ENCODE data around the gene NPHS1.

DNA sequence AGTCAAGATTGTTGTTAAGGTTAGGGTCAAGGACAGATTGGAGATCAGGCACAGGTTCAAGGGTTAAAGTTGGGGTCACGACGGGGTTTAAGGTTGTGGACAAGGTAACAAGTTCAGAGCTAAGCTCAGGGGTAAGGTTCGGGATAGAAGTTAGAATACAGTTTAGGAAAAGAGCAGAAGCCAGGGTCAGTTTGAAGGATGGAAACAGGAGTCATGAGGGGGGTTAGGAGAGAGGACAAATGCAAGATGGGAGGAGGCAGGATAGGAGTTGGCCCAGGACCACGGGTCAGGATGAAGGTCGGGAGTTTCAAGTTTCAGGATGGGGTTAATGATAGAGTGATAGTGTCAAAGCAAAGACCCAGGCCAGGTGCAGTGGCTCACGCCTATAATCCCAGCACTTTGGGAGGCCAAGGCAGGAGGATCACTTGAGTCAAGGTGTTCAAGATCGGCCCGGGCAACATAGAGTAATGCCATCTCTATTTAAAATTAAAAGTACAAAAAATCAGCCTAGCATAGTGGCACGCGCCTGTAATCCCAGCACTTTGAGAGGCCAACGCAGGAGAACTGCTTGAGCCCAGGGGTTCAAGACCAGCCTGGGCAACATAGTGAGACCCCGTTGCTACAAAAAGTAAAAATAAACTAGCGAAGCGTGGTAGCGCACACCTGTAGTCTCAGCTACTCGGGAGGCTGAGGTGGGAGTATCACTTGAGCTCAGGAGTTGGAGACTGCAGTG, 7.7 kb downstream of the NPHS1 start:
- TF ChIP-seq, protein P1, sequence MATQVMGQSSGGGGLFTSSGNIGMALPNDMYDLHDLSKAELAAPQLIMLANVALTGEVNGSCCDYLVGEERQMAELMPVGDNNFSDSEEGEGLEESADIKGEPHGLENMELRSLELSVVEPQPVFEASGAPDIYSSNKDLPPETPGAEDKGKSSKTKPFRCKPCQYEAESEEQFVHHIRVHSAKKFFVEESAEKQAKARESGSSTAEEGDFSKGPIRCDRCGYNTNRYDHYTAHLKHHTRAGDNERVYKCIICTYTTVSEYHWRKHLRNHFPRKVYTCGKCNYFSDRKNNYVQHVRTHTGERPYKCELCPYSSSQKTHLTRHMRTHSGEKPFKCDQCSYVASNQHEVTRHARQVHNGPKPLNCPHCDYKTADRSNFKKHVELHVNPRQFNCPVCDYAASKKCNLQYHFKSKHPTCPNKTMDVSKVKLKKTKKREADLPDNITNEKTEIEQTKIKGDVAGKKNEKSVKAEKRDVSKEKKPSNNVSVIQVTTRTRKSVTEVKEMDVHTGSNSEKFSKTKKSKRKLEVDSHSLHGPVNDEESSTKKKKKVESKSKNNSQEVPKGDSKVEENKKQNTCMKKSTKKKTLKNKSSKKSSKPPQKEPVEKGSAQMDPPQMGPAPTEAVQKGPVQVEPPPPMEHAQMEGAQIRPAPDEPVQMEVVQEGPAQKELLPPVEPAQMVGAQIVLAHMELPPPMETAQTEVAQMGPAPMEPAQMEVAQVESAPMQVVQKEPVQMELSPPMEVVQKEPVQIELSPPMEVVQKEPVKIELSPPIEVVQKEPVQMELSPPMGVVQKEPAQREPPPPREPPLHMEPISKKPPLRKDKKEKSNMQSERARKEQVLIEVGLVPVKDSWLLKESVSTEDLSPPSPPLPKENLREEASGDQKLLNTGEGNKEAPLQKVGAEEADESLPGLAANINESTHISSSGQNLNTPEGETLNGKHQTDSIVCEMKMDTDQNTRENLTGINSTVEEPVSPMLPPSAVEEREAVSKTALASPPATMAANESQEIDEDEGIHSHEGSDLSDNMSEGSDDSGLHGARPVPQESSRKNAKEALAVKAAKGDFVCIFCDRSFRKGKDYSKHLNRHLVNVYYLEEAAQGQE (IDR thresholded peaks at IDR 0.05) = no peak
- TF ChIP-seq JUND (IDR thresholded peaks at IDR 0.05) (no peak), SP1 (IDR thresholded peaks at IDR 0.05) (no peak), RAD21 (IDR thresholded peaks at IDR 0.05) (no peak), TAF1 (conservative IDR thresholded peaks at IDR 0.05) (no peak)
- TF ChIP-seq, protein P2, sequence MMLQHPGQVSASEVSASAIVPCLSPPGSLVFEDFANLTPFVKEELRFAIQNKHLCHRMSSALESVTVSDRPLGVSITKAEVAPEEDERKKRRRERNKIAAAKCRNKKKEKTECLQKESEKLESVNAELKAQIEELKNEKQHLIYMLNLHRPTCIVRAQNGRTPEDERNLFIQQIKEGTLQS (IDR thresholded peaks at IDR 0.05) = no peak
- TF ChIP-seq, protein P3, sequence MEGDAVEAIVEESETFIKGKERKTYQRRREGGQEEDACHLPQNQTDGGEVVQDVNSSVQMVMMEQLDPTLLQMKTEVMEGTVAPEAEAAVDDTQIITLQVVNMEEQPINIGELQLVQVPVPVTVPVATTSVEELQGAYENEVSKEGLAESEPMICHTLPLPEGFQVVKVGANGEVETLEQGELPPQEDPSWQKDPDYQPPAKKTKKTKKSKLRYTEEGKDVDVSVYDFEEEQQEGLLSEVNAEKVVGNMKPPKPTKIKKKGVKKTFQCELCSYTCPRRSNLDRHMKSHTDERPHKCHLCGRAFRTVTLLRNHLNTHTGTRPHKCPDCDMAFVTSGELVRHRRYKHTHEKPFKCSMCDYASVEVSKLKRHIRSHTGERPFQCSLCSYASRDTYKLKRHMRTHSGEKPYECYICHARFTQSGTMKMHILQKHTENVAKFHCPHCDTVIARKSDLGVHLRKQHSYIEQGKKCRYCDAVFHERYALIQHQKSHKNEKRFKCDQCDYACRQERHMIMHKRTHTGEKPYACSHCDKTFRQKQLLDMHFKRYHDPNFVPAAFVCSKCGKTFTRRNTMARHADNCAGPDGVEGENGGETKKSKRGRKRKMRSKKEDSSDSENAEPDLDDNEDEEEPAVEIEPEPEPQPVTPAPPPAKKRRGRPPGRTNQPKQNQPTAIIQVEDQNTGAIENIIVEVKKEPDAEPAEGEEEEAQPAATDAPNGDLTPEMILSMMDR (IDR thresholded peaks at IDR 0.05; ENCODE audit: low read depth, low read length, missing input control) = no peak

Measured in liver (tissue), 3 donors.